NAMALWA (cell line): ENCODE results near the gene COL11A2.

Experiments used
- DNase-seq: peaks from one replicate; pipeline ENCODE4 v3.0.0-alpha.2; 2015; ENCODE audit warnings: low spot score

The COL11A2 gene

GRCh38 chr6:33192671-33193602 lies 670 bp upstream of the COL11A2 start:
- no peak for DNase-seq

DNA sequence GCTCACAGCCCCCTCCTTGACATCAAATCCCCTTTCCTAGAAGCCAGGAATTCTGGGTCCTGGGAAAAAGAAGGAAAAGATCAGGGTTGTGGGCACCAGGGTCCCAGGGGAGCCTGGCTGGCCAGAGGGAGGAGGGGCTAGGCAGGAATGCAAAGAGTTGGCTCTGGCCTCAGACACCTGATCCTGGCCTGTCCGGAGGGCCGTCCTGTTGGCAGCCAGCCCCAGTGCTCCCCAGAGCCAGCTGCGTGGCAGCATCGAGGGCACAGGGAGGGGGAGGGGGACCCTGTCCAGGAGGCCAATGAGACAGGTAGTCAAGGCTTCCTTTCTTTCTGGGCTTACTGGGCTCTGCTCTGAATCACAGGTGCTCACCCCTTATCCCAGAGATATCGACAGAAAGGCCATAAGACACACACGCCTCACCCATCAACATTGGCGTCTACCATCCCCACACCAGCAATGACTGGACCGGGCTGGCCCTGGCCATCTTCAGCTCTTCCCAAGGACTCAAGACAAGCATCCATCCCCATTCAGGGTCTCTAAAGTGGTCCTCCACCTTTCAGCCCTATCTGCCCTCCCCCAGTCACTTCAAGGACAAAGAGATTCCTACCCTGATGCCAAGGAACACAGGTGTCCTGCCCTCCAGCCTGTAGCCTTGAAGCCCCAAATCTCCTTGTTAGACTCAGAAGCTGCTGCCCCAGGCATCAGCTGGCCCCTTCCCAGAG lies 723 bp downstream of the COL11A2 start:
- DNase-seq: no peak

DNA sequence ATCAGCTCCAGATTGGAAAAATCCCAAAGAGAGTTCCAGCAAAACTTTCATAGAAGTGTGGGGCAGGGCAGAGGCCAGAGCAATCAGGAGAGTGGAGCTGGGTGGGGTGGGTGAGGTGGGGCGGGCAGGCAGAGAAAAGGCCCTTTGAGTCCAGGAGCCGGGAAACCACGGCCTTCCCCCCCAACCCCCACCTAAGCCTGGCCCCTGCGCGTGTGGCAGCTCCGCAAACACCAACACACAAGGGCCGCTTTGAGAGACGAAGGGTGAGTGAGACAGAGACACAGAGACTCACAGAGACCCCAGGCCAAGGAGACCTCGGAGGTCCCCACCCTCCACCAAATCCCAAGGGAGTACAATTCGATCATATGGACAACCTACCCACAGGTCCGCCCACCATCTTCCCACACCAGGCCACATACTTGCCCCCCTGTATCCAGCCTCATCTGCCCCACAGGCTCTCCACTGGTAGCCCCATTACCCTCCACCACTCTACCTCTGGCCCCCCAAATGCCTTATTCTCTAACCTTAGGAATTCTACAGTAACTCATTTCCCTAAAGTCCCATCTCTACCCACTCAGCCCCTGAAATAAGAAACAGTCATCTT lies 1.7 kb downstream of the COL11A2 start:
- DNase-seq: no peak

- DNase-seq: no peak
These were observed 2.4 kb downstream of the COL11A2 start for GRCh38 chr6:33189625-33190448.

DNA sequence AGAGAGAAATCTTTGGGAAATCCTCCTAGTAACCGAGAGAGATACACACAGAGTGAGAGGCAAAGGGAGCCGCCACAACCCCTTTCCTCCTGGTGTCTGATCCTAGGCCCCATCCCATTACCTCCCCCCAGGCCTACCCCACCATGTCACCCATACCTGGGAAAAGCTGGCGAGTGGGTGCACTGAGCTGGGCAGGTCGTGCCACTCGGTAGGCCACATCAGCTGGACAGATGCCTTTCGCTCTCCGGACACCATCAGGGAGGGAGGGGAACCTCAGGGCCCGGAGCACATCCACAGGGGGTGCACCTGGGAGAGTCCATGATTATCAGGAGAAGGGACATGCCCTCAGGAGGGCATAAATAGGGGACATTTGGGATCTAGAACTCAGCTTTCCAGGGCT lies 3.1 kb downstream of the COL11A2 start:
- no peak for DNase-seq

GRCh38 chr6:33187809-33188208 lies 4.5 kb downstream of the COL11A2 start:
- DNase-seq: no peak

DNA sequence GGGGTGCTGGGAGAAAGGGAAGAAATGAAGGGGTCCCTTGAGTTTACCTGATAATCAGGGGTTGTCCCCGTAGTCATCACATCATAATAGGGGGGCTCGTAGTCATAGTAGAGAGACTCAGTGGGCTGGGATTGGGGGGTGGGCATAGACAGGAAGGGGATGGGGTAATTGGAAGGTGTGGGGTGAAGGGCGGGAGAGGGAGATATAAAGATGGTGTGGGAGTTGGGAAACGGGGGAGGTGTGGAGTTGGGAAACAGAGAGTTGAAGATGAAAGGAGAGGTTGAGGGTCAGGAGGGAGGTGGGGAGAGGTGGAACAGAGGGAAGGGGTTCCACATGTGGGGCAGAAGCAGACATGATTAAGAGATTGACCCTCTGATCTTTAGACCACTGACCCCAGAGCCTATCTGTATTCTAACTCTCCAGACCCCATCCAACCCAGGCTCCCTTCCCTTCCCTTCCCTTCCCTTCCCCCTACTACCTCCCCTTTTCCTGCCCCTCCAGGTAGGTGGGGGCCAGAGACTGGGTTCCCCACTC lies 6.5 kb downstream of the COL11A2 start:
- no peak for DNase-seq

DNA sequence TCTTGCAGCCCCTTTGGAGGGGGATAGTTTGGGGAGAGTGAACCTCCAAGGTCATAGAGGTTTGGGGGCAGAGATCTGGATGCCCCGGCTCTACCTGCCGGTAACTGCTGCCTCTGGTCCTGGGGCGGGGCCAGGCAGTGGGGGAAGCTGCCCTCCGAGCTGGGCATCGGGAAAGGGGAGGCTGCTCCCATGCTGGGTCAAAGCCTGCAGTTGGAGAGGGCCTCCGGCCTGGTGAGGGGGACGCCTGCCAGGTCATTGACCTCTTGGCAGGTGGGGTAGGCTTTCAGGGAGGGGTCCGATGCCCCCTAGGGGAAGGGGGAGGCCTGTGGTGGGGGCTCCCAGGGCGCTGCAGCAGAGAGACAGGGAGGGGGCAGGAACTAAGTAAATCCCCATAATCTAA lies 7.1 kb downstream of the COL11A2 start:
- no peak for DNase-seq

DNA sequence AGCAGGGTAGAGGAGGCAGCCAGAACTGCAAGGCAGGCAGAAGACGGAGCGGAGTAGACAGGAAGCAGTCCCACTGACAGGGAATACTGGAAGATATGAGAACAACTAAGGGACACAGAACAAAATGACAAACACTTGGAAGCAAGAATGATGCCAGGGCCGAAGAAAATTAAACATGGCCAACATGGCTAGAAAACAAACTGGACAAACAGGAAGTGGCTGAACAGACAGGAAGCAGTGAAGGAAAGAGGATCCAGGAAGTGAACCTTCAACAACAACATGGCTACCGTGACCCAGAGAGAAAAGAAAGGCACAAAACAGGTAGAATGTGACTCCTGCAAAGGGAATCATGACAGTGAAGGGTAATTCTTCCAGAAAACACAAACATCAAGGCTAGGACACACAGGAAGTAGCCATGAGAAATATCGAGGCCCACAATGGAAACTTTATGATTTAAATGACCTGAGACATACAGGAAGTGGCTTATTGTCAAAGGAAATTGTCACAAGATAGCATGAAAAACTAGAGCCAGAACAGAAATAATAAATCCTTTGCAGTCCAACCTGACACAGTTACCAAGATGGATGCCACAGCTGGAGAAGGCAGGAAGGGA lies 9.1 kb downstream of the COL11A2 start:
- DNase-seq: peak; percentile 51

DNA sequence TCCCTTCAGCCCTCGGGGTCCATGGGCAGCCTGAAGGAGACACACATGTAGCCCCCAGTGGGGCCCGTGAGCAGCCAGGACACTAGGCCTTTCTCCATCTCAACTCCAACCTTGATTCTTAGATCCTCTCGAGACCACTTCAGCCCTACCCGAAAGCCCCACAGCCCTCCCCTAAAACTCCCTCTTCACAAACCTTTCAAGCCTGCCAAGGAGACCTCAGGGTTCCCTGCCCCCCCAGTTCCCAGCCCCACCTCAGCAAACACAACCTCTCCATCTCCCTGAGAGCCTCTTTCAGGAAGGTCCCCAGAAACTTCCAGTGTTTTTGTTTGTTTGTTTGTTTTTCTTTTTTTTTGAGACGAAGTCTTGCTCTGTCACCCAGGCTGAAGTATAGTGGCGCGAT lies 11.1 kb downstream of the COL11A2 start:
- DNase-seq: no peak

GRCh38 chr6:33178755-33179475 lies 13.4 kb downstream of the COL11A2 start:
- DNase-seq: no peak

- DNase-seq: no peak
These were observed 14.5 kb downstream of the COL11A2 start for GRCh38 chr6:33177552-33178446.

- no peak for DNase-seq
These were observed 15.4 kb downstream of the COL11A2 start for GRCh38 chr6:33176906-33177305.

GRCh38 chr6:33175436-33176069 lies 16.7 kb downstream of the COL11A2 start:
- DNase-seq: no peak

- peak; percentile 41 for DNase-seq
These were observed 17.5 kb downstream of the COL11A2 start for GRCh38 chr6:33174784-33175183.

DNA sequence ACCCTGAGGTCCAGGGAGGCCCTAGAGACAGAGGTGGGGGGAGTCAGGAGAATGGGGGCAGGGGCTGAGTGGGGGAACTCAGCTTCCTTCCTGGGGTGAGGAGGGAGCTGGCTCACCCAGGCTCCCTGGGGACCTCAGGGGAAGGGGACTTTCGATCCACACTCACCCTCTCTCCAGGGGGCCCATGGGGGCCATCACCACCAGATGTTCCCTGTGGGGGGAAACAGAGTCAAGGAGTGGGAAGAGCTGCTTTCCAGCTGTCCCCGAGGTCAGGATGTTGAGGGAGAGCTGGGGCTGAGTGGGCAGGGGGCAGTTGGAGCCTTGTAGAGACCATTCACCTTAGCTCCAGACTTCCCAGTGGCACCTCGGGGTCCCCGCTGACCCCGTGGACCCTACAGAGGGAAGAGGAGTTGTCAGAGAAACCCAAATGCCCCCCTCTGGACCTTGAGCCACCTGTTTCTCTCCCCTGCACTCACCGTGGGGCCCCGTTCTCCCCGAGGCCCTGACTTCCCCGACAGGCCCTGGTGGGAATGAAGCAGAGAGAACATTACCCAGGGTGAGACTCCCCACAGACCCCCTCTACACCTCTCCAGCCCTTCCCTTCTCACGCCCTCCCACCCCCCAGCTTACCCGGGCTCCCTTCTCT lies 18.6 kb downstream of the COL11A2 start:
- no peak for DNase-seq

- peak; percentile 41 for DNase-seq
These were observed 19.4 kb downstream of the COL11A2 start for GRCh38 chr6:33172688-33173534.
